HG03103 (cell line): ENCODE data around the gene SMARCAL1.
"Not testable (repeated sequence)": the region's sequence is repeated elsewhere in the genome, so short reads cannot be mapped to it uniquely, and the experiment has no call there.

ENCODE experiments used
- ATAC-seq: cut with Tn5 transposase; IDR thresholded peaks from one replicate; pipeline ENCODE4 v1.9.1; 2021; ENCODE audit warnings: low read depth; ENCODE audit not compliant: unreplicated experiment

The SMARCAL1 gene

DNA sequence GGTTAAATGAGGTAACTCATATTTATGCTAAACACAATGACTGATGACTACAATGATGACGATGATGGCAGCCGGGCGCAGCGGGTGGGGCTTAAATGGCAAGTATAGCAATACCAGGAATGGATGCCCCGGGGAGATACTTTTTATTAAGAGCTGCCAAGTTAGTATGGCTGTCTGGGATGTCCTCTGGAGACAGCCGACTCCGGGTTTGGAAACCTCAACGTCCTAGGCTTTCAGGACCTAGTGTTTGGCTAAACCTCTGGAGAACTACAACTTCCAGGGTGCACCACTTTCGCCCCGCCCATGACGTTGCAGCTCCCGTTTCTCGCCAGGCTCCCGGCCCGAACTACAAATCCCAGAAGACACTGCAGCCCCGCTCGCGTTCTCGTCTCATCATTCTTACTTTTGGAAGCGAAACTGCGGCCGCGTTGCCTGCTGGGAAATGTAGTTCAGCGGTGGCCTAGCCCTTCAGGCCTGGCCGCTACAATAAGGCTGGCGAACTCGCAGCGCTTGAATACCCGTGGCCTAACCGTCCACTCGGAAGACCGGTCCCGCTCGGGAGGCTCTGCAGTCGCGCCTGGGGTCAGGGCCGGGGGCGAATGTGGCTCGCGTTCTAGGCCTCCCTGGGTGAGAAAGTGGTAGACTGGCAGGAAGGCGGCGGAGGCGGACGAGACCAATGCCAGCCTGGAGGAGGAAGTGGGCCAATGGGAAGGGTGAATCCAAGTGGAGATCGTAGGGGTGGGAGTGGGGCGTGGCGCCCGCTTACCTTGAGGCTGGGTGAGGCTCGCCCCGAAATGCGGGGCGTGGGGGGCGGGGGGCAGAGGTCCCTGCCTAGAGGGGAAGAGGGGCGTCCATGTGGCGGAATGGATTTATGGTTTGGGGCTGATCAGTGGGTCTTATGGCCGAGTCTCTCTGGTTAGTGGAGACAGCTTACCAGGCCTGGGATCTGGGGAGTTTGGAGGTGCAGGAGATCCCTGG lies at the start of gene SMARCAL1:
Gene SMARCAL1, plus strand, starts transcription at position 463 of the 978 bp plus-strand sequence. CDS start 2,221 bp downstream, outside the sequence.
- ATAC-seq = peak; percentile 93

DNA sequence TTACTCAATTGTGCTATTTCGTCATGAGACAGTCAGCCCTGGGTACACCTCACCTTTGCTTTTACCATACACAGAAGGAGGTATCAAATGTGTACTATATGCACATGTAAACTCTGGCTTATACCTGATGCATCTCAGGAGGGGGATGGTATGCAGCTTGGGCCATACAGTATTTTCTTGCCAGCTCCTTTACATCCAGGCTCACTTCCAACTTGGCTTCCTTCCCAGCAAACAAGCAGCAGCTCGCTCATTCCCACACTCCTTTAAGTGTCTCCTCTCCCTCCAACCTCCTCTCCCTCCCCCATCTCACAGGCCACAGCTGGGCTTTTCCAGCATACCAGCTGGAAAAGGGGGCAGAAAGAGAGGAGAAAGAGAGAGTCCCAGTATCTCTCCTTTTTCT lies 49.6 kb upstream of the SMARCAL1 start:
- no peak for ATAC-seq

DNA sequence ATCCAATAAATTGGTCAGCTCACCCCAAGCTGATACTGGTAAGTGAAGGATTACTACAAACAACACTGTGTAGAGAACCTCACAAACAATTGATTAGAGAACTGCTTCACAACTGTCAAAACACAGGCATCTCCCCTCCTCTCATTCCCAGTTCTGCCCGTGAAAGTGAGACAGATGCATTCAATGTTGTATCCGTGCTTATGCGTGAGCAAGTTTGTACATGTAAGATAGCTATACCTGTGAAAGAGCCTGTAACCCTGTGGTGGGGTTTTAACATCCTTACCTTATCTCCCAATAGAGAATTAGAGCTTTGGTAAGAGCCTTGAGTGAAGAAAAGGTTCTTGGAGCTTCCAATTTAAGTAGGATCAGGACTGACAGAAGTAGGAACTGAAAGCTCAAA lies 49.1 kb upstream of the SMARCAL1 start:
- ATAC-seq = no peak

DNA sequence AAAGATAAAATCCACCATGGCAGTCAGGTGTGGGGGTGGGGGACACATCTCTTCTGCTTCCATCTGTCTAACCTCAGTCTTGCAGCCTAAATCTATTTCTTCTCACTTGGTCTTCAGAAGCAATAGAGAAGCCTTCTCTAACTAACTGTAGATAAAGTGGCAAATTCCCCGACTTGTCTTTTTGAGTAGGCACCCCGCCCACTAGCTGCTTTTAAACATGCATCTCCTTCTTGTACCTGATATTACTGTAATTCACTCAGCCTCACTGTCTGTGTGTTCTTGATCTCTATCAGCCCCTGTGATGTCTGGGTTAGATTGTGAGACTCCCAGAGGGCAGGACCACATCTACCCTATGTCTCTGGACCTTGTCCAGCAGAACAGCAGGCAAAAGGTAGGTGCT lies 46.8 kb upstream of the SMARCAL1 start:
- ATAC-seq = no peak

DNA sequence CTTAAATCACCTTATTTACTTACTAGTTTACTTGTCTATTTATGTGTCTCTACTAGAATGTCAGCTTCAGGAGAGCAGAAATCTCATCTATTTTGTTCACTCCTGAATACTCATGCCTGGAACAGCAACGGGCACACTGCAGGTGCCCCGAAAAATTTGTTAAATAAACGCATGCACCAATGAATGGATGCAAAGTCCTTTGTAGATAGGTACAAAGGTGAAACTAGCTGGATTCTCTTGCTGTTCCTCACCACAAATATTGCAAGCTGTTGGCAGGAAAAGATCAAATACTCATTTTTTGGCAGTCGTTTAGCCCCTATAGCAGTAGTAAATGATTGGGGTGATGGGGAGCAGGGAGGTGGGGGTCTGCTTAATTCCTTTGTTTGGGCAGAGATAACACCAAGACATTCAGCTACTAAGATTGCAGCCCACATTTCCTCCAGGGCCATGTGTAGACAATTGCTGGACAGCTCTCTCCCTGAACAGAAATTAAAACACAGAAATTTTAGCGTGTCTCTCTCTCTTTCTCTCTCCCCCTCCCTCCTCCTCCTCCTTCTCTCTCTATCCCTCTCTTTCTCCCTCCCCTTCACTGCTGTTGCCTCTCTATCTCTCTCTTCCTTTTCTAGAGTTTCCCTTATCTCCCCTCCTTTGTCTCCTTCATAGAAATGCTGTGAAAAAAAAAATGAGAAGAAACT lies 45.4 kb upstream of the SMARCAL1 start:
- ATAC-seq = no peak

DNA sequence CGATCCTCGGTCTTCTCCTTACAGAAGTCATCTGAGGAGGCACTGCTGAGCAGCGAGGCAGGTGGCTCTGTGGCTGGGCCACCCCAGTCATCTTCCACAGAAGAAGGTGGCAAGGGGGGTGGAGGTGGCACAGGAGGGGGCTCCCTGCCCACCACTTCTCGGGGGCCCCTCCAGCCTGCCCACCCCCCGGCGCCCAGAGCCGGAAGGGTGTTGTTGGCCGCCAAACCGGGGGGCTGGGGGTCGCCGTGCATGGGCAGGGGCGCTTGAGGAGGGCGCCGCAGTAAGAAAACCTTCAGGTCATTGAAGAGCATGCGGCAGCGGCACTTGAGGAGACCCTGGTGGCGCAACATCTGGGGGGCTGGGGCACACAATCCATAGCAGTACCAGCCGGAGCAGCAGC lies 42.5 kb upstream of the SMARCAL1 start:
- no peak for ATAC-seq

DNA sequence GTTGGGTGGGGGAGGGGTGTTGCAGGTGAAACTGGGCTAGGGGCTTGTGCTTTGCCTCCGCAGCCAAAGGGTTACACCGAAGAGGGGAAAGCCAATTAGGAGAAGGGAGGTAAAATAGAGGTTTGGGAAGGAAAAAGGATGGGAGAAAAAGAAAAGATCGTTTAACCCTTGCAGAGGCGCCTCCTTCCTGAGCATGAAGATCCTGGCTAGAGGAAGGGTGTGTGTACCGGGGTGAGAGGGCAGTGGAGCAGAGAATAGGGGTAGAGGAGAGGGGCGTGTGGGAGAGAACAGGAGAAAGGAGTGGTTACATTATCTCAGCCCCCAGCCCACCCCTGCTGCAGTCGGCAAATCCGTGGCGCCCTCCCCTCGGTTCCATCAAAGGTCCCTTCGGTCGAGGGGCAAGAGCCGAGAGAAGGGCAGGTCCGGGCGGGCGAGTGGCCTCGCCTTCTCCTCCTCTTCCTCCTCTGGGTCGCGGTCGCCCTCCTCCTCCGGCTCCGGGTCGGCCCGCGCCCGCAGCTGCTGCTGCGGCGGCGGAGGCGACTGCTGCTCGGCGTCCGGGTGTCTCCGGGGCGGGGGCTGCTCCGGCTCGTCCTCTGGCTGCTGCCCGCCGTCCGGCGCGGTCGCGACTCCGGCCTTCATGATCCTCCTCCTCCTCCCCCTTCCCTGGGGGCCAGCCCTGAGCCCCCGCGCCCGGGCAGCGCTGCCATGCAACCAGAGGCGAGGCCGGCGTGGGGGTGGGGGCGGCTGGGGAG lies 41.1 kb upstream of the SMARCAL1 start:
- ATAC-seq = no peak

DNA sequence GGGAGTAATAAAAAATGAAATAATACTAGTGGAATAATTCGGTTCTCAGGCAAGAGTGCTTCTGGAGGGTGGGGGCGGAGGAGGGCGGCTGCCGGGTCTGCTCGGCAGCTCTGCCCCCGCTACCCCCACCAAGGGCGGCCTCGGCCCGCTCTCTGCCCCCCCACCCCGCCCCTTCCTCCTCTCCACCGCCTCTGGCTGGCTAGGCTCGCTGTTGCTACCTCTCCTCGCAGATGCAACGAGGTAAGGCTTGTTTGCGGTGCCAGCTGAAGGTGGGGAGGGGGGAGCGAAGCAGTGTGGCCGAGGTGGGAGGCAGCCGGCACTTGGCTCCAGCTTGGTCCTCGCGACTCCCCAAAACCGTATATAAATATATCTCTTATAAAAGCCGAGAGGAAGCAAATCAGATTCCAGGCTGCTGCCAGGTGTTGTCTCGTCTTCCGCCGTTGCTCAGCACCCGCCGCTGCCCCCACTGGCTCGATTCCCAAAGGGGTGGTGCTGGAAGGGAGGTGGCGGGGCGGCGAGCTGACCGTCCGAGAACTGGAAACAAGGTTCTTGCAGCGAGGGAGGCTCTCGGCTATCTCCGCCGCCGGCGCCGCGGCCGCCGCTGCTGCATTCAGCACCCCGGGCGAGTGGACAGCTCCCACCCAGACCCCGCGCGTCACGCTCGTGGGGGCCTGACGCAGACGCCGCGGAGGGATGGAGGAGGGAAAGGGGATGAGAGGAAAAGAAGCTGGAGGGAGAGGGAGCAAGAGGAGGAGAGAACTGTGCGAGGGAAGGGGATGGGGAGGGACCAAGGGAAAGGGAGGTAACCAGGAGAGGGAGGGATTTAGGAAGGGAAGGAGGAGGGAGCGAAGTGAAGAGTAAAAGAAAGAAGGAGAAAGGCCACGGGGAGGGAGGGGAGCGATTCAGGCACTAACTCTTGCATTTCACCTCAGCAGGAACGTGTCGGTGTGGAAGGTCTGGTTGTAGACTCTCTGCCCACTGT lies 40.3 kb upstream of the SMARCAL1 start, which contains the start of gene MARCHF4:
Gene MARCHF4, minus strand, starts transcription at position 763 of the 982 bp plus-strand sequence. CDS start 2,223 bp downstream, outside the sequence.
- no peak for ATAC-seq

DNA sequence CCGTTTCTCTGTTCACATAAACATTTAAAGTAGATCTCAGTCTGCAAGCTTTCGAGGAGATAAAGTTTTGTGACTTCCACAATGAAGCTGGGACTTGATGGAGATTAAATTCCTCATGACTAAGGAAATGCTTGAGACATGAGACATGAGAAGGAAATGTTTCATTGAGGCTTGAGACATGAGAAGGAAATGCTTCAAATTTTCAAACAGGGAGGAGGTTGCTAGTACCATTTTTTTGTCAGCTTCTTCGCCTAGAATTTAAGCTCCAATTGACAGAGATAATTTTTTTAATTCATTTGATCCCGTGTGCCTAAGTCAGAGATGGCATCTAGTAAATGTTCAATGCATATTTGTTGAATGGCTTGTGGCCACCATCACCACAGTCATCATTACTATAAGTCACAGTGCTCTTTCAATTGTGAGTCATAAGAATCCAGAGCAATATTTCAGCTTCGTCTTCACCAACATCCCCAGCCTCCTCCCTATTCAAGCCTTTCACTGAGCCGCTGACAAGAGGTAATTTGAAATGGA lies 39.5 kb upstream of the SMARCAL1 start:
- ATAC-seq = no peak

DNA sequence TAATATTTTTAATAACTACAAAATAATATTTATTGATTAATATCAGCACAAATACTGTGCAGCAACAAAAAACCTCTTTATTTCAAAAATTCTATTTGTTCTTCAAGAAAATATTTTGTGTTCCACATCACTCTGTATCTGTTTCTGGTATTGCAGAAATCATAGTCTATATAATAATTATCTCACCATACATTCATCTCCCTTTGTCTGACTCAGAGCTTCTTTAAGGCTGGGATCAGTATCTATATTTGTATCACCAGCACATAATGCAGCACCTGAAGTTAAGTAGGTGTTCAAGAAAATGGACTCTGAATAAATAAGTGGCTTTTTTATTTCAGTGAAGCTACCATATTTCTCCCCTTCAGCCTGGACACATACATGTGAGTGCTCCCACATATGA lies 38.4 kb upstream of the SMARCAL1 start:
- no peak for ATAC-seq

DNA sequence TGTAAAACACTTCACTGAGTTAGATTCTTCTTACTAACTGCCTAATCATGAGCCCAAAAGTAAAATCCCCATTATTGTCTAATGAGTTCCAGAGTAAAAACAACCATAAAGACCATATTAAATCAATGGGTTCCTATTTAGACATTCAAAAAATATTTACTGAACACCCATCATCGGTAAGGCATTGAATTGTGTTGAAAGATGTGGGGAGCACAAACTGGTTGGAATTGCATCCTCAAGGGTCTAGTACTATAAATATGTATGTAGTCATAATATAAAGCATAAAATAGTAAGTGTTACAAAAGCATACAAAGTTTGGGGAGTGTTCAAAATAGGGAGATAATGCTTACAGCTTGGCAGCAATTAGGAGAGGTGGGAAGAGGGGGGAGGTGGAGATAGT lies 37.0 kb upstream of the SMARCAL1 start:
- ATAC-seq = no peak

DNA sequence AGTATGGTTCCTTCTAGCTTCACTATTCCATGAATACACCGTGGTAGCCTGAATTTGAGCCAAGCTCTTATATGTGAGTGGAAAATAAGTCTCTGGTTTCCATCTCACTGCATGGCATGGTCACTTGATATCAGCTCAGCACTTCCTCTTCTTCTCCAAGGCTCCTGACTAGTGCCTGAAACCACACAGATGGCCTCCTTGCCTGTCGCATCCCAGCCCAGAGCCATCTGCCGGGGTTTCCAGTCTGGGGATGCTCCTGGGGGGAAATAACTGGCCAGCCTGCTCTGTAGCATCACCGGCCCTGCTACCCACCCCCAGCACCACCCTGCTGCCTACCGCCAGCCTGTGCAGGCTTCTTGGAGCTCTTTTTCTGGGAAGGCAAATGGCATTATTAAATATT lies 32.3 kb upstream of the SMARCAL1 start:
- ATAC-seq = no peak

DNA sequence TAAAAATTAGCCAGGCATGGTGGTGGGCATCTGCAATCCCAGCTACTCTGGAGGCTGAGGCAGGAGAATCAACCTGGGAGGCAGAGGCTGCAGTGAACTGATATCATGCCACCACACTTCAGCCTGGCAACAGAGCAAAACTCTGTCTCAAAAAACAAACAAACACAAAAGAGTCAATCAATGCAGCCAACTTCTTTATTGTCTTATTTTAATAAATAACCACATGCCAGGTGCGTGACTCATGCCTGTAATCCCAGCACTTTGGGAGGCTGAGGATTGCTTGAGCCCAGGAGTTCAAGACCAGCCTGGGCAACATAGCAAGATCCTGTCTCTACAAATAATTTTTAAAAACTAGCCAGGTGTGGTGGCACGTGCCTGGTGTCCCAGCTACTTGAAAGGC lies 27.9 kb upstream of the SMARCAL1 start:
- ATAC-seq = not testable (repeated sequence)

DNA sequence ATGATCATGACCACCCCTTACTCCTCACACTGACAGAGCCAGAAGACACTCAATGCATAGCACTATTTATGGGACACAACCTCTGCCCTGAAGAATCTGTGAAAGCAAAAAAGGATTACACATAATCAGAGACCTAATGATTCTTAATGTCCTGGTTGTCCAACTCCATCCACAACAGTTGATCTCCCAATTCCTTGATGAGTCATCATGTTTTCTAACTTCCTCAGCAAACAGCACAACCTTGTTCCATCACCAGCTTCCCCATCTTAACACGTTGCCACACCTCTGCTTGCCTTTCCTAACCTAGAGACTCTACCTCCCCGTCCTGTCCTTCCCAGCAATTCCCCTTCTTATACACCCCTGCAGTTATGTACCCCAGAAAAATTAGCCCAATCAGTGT lies 26.8 kb upstream of the SMARCAL1 start:
- ATAC-seq = no peak

DNA sequence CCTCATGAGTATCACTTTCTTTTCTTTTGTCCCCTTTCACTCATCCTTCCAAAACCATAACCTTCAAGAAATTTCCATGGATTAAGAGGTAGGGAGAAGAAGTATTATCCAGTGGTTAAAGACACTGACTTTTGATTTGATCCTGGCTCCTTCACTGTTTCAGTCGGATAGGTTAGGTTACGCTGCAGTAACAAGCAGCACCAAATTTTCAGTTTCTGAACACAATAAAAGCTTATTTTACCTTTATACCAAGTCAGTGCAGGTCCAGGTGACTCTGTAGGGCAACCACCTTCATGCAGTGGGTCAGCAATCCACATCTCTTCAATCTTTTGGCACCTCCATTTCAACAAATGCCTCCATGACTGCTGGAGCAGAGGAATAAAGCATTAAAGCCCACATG lies 25.0 kb upstream of the SMARCAL1 start:
- ATAC-seq = no peak

DNA sequence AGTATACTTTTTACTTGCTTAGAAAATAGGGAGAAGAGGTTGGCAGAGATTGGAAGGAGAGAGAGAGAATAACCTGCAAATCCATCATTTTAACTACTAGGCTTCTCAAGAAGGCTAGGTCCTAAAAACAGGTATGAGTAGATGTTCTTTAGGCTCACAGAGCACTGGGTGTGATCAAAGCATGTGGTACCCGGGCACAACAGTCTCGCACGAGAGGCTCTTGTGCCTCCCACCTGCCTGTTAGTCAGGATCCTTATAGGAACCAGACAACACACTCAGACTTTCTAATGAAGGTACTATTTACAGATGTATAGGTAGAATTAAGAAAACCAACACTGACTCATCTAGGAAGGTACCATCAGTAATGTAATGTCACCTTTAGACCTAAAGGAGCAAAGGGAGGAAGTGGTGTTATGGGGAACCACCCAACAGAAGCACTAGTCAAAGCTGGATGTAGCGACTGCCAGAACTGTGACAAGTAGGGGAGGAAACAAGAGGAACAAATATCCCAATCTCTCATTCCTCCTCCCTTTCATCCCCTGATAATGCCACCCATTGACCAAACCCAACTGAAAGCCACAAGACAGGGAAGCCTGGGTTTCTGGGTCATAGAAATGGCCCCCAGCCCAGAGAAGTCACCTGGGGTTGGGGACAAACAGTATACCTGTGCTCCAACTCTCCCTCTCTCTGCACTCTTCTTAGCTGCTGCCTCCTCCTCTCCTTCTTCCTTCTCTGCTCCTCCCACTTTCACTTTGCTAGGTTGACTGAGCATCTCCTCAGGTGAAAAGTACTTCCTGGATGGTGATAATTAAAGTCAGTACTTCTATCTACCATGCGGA lies 24.0 kb upstream of the SMARCAL1 start:
- no peak for ATAC-seq

DNA sequence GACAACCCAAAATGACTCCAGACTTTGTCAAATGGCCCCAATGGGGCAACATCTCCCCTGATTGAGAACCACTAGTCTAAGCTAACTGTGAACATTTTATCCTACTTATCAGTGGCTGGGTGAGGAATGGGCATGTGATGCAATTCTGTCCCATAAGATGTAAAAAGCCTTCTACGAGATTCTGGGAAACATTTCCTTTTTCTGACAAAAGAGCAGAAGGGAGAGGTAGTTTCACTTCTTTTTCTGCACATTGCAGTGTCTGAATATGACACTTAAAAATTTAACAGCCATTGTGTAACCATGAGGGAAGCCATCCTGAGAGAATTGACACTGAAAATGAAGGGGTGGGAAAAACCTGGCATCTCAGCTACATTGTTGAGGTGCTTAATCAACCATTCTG lies 22.7 kb upstream of the SMARCAL1 start:
- ATAC-seq = no peak

DNA sequence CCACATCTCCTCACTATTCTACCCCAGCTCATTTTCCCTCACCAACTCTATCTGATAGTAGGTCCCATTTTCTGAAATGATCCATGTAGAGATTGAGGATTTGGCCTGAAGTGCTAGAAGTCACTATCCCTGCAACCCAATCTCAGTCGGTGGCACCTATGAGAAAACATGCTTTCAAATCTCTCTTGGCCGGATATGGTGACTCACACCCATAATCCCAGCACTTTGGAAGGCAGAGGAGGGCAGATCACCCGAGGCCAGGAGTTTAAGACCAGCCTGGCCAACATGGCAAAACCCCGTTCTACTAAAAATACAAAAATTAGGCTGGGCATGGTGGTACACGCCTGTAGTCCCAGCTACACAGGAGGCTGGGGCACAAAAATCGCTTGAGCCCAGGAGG lies 20.9 kb upstream of the SMARCAL1 start:
- no peak for ATAC-seq
